ENCODE measurements around the gene CLBA1. TPM values are rescaled to one million over a fixed set of nuclear protein-coding genes. Genes with fewer than 3 reads are reported as not detected.

Gene CLBA1
- total and polyA plus RNA-seq, 4 experiments from 2014 or later, result 1.2 to 1.6 (median 1.3) TPM

DNA sequence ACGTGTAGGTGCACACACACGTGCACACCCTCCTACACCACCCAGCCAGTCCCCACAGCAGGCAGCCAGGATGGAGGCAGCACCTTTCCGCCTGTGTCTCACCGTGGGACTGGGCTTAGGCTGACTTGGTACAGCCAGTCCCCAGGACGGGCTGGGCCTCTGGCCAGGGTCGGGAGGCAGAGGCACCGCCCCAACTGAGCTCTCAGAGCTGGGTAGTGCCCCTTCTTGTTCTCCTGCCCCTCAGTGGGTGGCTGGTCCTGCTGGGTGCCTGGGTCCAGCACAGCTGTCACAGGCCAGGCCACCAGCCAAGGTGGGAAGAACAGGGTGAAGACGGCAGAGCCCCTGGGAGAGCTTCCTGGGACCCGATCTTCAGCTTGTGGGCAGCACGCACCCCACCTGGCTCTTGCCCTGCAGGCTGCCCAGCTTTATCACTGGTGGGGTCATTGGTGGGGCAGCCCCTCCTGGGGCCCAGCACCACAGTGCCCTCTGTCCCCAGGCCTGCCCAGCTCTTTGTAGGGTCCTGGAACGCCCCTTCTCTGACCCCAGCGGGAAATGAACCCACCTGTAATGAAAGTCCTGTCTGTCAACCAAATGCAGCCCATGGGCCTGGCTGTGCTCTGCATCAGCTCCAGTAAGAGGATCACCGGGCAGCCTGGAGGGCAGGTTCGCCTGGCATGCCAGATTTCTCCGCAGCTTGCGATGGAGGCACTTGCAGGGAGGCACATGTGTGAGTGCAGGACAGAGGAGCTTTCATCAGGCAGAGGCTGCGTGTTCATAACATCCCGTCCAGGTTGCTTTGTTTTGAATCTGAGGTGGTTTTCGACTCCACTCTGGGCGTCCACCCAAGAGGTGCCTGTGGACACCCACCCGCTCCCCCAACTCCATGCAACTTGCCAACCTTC is 20.6 kb downstream of the CLBA1 start:
- Histone ChIP-seq H3K4me3 (ENCODE audit: low read length in 2 of 2) (no peak overlapping the region), H3K27ac (ENCODE audit: low read depth, low read length) (no peak overlapping the region), H3K36me3 (ENCODE audit: insufficient read depth, low read length) (peaks cover 28% of the 10 kb centered on the region), H3K4me1 (ENCODE audit: insufficient read depth, low read length) (no peaks in the 10 kb centered on the region), H3K27me3 (ENCODE audit: insufficient read depth, low read length) (no peaks in the 10 kb centered on the region), H3K9me3 (ENCODE audit: control insufficient read depth in 1 of 2, low read length in 2 of 2) (no peaks in the 10 kb centered on the region)
- ChIA-PET CTCF (ENCODE audit: partially characterized antibody) (interaction anchor here (0.8 to 1.9 kb wide), 2 partner anchors 39 to 84 kb away, joined by 3 to 9 read pairs; no protein-coding TSS in a partner anchor), POLR2A (ENCODE audit: partially characterized antibody) (interaction anchor here (1.5 kb wide), 1 partner anchor 15 kb away, joined by 7 read pairs; the partner anchor contains the start of gene CDCA4)
- Mint-ChIP-seq H3K4me3 (no peak overlapping the region), H3K36me3 (peaks cover 8 to 24% of the 10 kb centered on the region in 2 donors), H3K9me3 (no peaks in the 10 kb centered on the region), H3K27ac (peak overlapping the region in 1 of 7 donors; percentile 6), H3K27me3 (no peaks in the 10 kb centered on the region), H3K4me1 (peaks cover 0 to 3% (median 1%) of the 10 kb centered on the region in 4 donors)
- intact Hi-C loops (cut with micrococcal nuclease), result no loop called here
- no peak for DNase-seq

DNA sequence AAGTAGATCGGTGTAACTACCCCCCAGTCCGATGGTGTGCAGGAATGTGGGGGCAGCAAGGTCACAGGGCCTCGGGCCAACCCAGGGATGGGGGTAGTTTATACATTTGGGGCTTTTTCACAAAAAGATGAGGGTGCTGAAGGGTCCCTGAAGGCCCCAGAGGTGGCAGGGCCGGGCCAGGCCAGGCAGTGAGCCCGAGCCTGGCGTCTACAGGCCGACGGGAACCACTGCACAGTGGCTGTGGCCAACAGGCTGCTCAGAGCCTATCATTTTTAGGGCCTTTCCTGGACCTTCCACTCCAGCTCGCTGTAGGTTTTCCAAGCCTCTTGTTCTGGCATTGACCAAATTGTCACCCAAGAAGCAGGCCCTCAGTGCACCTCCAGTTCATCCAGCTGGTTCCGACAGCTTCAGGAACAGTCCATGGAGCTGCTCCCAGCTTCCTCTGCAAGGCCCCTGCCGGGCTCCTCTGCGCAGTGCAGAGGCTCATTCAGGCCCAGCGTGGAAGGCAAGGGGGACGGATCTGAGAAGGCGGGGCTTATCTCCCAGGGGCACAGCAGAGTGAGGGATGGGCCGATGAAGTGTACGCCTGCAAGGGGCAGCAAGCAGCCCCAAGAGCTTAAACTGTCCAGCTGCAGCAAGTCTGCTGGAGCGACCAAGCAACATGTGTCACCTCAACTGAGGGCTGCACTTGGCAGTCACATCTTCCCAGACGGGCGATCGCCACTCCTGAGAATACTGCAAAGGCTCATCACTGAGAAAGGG is 21.4 kb downstream of the CLBA1 start:
- Mint-ChIP-seq H3K27ac (peak overlapping the region in 1 of 7 donors; percentile 31), H3K27me3 (no peaks in the 10 kb centered on the region), H3K36me3 (peaks cover 8 to 31% of the 10 kb centered on the region in 2 donors), H3K4me1 (peaks cover 2 to 4% (median 4%) of the 10 kb centered on the region in 4 donors), H3K9me3 (no peaks in the 10 kb centered on the region), H3K4me3 (no peak overlapping the region)
- ChIA-PET CTCF (ENCODE audit: partially characterized antibody) (interaction anchor here (1.9 kb wide), 1 partner anchor 38 kb away, joined by 9 read pairs; no protein-coding TSS in a partner anchor), POLR2A (ENCODE audit: partially characterized antibody) (interaction anchor here (1.5 kb wide), 1 partner anchor 14 kb away, joined by 7 read pairs; the partner anchor contains the start of gene CDCA4)
- no peaks in the 10 kb centered on the region for H3K27me3 ChIP-seq (ENCODE audit: insufficient read depth, low read length)
- H3K4me1 ChIP-seq (ENCODE audit: insufficient read depth, low read length), result no peaks in the 10 kb centered on the region
- peaks cover 36% of the 10 kb centered on the region for H3K36me3 ChIP-seq (ENCODE audit: insufficient read depth, low read length)
- H3K27ac ChIP-seq (ENCODE audit: low read depth, low read length), result no peak overlapping the region
- intact Hi-C loops (cut with micrococcal nuclease), result no loop called here
- H3K4me3 ChIP-seq (ENCODE audit: low read length in 2 of 2), result no peak overlapping the region
- H3K9me3 ChIP-seq (ENCODE audit: control insufficient read depth in 1 of 2, low read length in 2 of 2), result no peaks in the 10 kb centered on the region
- DNase-seq, result no peak

DNA sequence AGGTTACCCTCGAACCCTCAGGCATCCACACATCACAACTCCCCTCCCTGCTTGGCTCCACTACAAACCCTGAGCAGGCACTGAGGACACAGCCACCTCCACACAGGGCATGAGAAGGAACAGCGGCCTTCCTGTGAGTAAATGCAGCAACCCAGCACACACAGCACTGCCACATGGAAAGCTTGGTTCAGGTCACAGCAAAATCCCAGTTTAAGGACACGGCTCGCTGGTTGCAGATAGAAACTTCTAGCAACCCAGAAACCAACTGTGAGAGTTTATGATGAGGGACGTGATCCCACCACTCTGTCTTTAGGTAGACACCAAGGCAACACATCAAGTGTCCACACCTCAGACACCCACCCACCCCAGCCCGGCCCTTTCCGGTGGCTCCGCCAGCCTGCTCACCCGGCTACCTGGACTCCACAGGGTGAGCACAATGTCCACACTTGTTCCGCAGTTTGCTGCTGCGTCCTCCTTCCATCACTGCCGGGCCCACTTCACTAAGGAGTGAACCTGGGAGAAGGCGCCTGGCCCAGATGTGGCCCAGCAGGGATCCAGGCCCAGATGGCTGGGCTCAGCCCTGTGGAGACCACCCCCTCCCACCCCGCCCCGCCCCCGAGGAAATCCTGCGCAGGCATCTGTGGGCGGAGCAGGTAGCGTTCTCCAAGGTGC is 22.1 kb downstream of the CLBA1 start:
- Histone ChIP-seq H3K27ac (ENCODE audit: low read depth, low read length) (no peak overlapping the region), H3K9me3 (ENCODE audit: control insufficient read depth in 1 of 2, low read length in 2 of 2) (no peaks in the 10 kb centered on the region), H3K36me3 (ENCODE audit: insufficient read depth, low read length) (peaks cover 36% of the 10 kb centered on the region), H3K27me3 (ENCODE audit: insufficient read depth, low read length) (no peaks in the 10 kb centered on the region), H3K4me3 (ENCODE audit: low read length in 2 of 2) (no peak overlapping the region), H3K4me1 (ENCODE audit: insufficient read depth, low read length) (peaks cover 4% of the 10 kb centered on the region)
- Mint-ChIP-seq H3K9me3 (no peaks in the 10 kb centered on the region), H3K27me3 (no peaks in the 10 kb centered on the region), H3K4me3 (no peak overlapping the region), H3K4me1 (peaks cover 7 to 10% (median 9%) of the 10 kb centered on the region in 4 donors), H3K36me3 (peaks cover 8 to 38% of the 10 kb centered on the region in 2 donors), H3K27ac (no peak overlapping the region)
- DNase-seq, result no peak
- intact Hi-C loops (cut with micrococcal nuclease), result no loop called here
- ChIA-PET POLR2A (ENCODE audit: partially characterized antibody) (no interaction called here), CTCF (ENCODE audit: partially characterized antibody) (no interaction called here)

DNA sequence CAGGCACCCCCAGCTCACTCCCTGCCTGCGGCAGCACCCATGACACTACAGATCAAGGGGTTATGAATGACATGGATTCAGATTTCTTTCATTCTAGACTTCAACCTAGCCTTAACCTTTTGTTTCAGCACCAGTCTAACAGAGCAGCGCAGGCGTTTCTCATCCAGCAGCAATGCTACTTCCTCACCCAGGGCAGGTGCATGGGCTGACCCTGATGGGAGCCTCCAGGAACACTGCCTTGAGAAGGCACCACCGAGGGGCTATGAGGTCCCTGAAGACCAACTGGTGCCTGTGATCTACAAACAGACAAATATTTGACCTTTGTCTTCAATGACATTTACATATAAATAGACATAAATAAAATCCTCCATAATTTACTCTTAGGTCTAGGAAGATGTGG is 24.5 kb downstream of the CLBA1 start:
- peak overlapping the region in 3 of 7 donors; percentile 25 to 68 (median 61) for H3K27ac Mint-ChIP-seq
- H3K36me3 ChIP-seq (ENCODE audit: insufficient read depth, low read length), result peaks cover 36% of the 10 kb centered on the region
- CTCF ChIA-PET (ENCODE audit: partially characterized antibody), result no interaction called here

DNA sequence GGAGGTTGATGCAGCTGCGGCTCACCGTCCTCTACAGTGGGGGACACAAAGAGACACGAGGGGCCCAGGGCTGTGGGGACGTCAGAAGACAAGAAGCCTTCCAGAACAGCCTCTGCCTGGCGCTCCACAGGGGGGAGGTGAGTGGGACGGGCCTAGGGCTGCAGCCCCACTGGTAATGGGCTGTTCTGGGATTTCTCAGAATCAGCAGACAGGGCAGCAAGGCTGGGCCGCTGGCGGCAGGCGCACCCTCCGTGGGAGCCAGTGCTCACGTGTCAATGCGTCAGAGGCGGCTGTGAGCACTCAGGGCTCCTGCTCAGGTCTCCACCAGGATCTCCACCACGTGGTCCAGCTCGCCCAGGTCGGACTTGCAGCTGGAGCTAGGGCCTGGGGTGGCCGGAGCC is 25.3 kb downstream of the CLBA1 start:
- no peak overlapping the region for H3K4me3 Mint-ChIP-seq
- no peak overlapping the region for H3K27ac Mint-ChIP-seq
- ChIA-PET POLR2A (ENCODE audit: partially characterized antibody) (interaction anchor here (1.2 kb wide), 1 partner anchor 10 kb away, joined by 7 read pairs; the partner anchor contains the start of gene CDCA4), CTCF (ENCODE audit: partially characterized antibody) (no interaction called here)
- no peaks in the 10 kb centered on the region for H3K9me3 Mint-ChIP-seq
- H3K36me3 Mint-ChIP-seq, result peaks cover 9 to 40% of the 10 kb centered on the region in 2 donors
- no peak for DNase-seq
- intact Hi-C loops (cut with micrococcal nuclease), result loop anchor here (5.0 kb wide), 1 partner anchor 34 kb away; the partner anchor contains the start of gene AHNAK2
- no peaks in the 10 kb centered on the region for H3K27me3 ChIP-seq (ENCODE audit: insufficient read depth, low read length)
- H3K9me3 ChIP-seq (ENCODE audit: control insufficient read depth in 1 of 2, low read length in 2 of 2), result no peaks in the 10 kb centered on the region
- H3K27ac ChIP-seq (ENCODE audit: low read depth, low read length), result no peak overlapping the region
- peaks cover 36% of the 10 kb centered on the region for H3K4me1 ChIP-seq (ENCODE audit: insufficient read depth, low read length)
- H3K36me3 ChIP-seq (ENCODE audit: insufficient read depth, low read length), result peaks cover 36% of the 10 kb centered on the region
- no peak overlapping the region for H3K4me3 ChIP-seq (ENCODE audit: low read length in 2 of 2)
- H3K4me1 Mint-ChIP-seq, result peaks cover 30 to 41% (median 38%) of the 10 kb centered on the region in 4 donors
- H3K27me3 Mint-ChIP-seq, result no peaks in the 10 kb centered on the region

More for the DNA sequence above, 24.5 kb downstream of the CLBA1 start:
- no peaks in the 10 kb centered on the region for H3K9me3 ChIP-seq (ENCODE audit: control insufficient read depth in 1 of 2, low read length in 2 of 2)
- no peak for DNase-seq
- Mint-ChIP-seq H3K9me3 (no peaks in the 10 kb centered on the region), H3K27me3 (no peaks in the 10 kb centered on the region), H3K4me1 (peaks cover 24 to 33% (median 30%) of the 10 kb centered on the region in 4 donors), H3K4me3 (no peak overlapping the region), H3K36me3 (peaks cover 8 to 40% of the 10 kb centered on the region in 2 donors)
- POLR2A ChIA-PET (ENCODE audit: partially characterized antibody), result no interaction called here
- no peak overlapping the region for H3K4me3 ChIP-seq (ENCODE audit: low read length in 2 of 2)
- H3K4me1 ChIP-seq (ENCODE audit: insufficient read depth, low read length), result peaks cover 28% of the 10 kb centered on the region
- intact Hi-C loops (cut with micrococcal nuclease), result loop anchor here (5.0 kb wide), 1 partner anchor 33 kb away; the partner anchor contains the start of gene AHNAK2
- H3K27me3 ChIP-seq (ENCODE audit: insufficient read depth, low read length), result no peaks in the 10 kb centered on the region
- H3K27ac ChIP-seq (ENCODE audit: low read depth, low read length), result no peak overlapping the region

DNA sequence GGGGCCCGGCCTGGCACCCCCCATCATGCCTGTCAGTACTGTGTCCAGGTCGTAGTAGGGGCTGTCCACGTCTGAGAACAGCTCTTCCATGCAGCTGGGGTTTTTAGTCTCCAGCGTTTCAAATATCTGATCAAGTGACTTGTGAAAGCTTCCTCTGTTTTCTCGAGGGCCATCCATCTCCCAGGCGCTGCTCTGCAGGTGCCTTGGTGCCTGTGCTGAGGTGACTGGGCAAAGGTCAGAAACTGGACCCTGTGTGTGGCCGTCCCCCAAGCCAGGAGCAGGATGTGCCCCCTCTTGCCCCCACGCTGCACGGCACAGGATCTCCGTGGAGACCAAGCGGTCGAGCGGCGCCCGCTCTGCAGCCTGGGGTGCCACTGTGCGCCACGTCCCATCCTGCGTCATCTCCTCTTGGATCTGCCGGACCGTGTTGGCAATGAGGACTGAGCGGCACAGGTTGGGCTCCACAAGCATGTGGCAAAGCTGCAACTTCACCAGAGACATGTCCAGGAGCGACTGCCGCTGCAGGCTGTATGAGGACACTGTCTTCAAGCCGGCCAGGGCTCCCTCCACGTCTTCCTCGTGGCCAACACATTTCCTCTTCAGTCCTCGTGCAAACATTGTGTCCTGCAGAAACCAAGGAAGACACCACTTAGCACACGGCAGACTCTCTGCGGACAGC is 25.9 kb downstream of the CLBA1 start:
- peak overlapping the region in 4 of 7 donors; percentile 23 to 70 (median 30) for H3K27ac Mint-ChIP-seq
- POLR2A ChIA-PET (ENCODE audit: partially characterized antibody), result interaction anchor here (1.2 kb wide), 1 partner anchor 9 kb away, joined by 7 read pairs; the partner anchor contains the start of gene CDCA4
- intact Hi-C loops (cut with micrococcal nuclease), result loop anchor here (5.0 kb wide), 1 partner anchor 34 kb away; the partner anchor contains the start of gene AHNAK2

More for the DNA sequence above, 25.9 kb downstream of the CLBA1 start:
- Histone ChIP-seq H3K9me3 (ENCODE audit: control insufficient read depth in 1 of 2, low read length in 2 of 2) (no peaks in the 10 kb centered on the region), H3K4me3 (ENCODE audit: low read length in 2 of 2) (no peak overlapping the region), H3K27me3 (ENCODE audit: insufficient read depth, low read length) (no peaks in the 10 kb centered on the region), H3K27ac (ENCODE audit: low read depth, low read length) (no peak overlapping the region), H3K4me1 (ENCODE audit: insufficient read depth, low read length) (peaks cover 42% of the 10 kb centered on the region), H3K36me3 (ENCODE audit: insufficient read depth, low read length) (peaks cover 36% of the 10 kb centered on the region)
- DNase-seq, result no peak
- peaks cover 36 to 47% (median 43%) of the 10 kb centered on the region in 4 donors for H3K4me1 Mint-ChIP-seq
- H3K4me3 Mint-ChIP-seq, result no peak overlapping the region
- no peaks in the 10 kb centered on the region for H3K9me3 Mint-ChIP-seq
- H3K27me3 Mint-ChIP-seq, result no peaks in the 10 kb centered on the region
- H3K36me3 Mint-ChIP-seq, result peaks cover 11 to 38% of the 10 kb centered on the region in 2 donors
- CTCF ChIA-PET (ENCODE audit: partially characterized antibody), result interaction anchor here (2.0 kb wide), 1 partner anchor 33 kb away, joined by 6 read pairs; no protein-coding TSS in a partner anchor

Data from CD4-positive, alpha-beta memory T cell (primary cell).